ENCODE measurements around the gene KCNK1.
A peak's percentile ranks its signal among the peaks of the same experiment; 100 is the strongest.

The KCNK1 gene

GRCh38 chr1:233704170-233704897 lies 90.4 kb downstream of the KCNK1 start:
- no peaks in the 10 kb centered on the region; the same call in 1 of the 2 replicates for H3K27me3 ChIP-seq (ENCODE audit: low read depth, low read length)
- H3K4me3 ChIP-seq (ENCODE audit: low read length): no peak overlapping the region
- H3K27ac ChIP-seq (ENCODE audit: low read length): no peak overlapping the region
- H3K4me2 ChIP-seq (ENCODE audit: low read length): peak overlapping the region; percentile 25
- H3K79me2 ChIP-seq (ENCODE audit: low read length): no peaks in the 10 kb centered on the region
- H3K36me3 ChIP-seq (replicated peaks; ENCODE audit: low read depth, low read length): no peaks in the 10 kb centered on the region
- no peaks in the 10 kb centered on the region for H4K20me1 ChIP-seq (ENCODE audit: insufficient read depth, low read length)
- H2AFZ ChIP-seq (ENCODE audit: low read depth, low read length): peak overlapping the region; percentile 42; the same call in 1 of the 2 replicates
- H3K4me1 ChIP-seq (ENCODE audit: low read length): peaks cover 10% of the 10 kb centered on the region
- no peak overlapping the region for H3K9ac ChIP-seq (ENCODE audit: low read length)
- TF ChIP-seq CTCF (IDR thresholded peaks at IDR 0.05; ENCODE audit: low read depth, low read length): no peak
- no peak for TF ChIP-seq EZH2phosphoT487 (IDR thresholded peaks at IDR 0.05; ENCODE audit: low read depth)
- H3K9me3 ChIP-seq (ENCODE audit: insufficient read depth, low read length): no peaks in the 10 kb centered on the region

- Histone ChIP-seq H3K79me2 (ENCODE audit: low read length) (no peaks in the 10 kb centered on the region), H3K27me3 (ENCODE audit: low read depth, low read length) (no peaks in the 10 kb centered on the region; the same call in 1 of the 2 replicates), H3K36me3 (replicated peaks; ENCODE audit: low read depth, low read length) (no peaks in the 10 kb centered on the region), H3K9ac (ENCODE audit: low read length) (no peak overlapping the region), H2AFZ (ENCODE audit: low read depth, low read length) (no peak overlapping the region), H3K4me3 (ENCODE audit: low read length) (no peak overlapping the region), H4K20me1 (ENCODE audit: insufficient read depth, low read length) (no peaks in the 10 kb centered on the region), H3K4me2 (ENCODE audit: low read length) (no peak overlapping the region), H3K27ac (ENCODE audit: low read length) (no peak overlapping the region), H3K4me1 (ENCODE audit: low read length) (peaks cover 10% of the 10 kb centered on the region), H3K9me3 (ENCODE audit: insufficient read depth, low read length) (no peaks in the 10 kb centered on the region)
- TF ChIP-seq EZH2phosphoT487 (IDR thresholded peaks at IDR 0.05; ENCODE audit: low read depth) (no peak), CTCF (IDR thresholded peaks at IDR 0.05; ENCODE audit: low read depth, low read length) (no peak)
Observed at GRCh38 chr1:233704898-233705723, 91.2 kb downstream of the KCNK1 start.

GRCh38 chr1:233707153-233707879 lies 93.4 kb downstream of the KCNK1 start:
- H3K9me3 ChIP-seq (ENCODE audit: insufficient read depth, low read length): no peaks in the 10 kb centered on the region
- no peak overlapping the region for H3K9ac ChIP-seq (ENCODE audit: low read length)
- no peaks in the 10 kb centered on the region for H4K20me1 ChIP-seq (ENCODE audit: insufficient read depth, low read length)
- H3K4me2 ChIP-seq (ENCODE audit: low read length): no peak overlapping the region
- no peaks in the 10 kb centered on the region; the same call in 1 of the 2 replicates for H3K27me3 ChIP-seq (ENCODE audit: low read depth, low read length)
- peaks cover 10% of the 10 kb centered on the region for H3K4me1 ChIP-seq (ENCODE audit: low read length)
- no peaks in the 10 kb centered on the region for H3K36me3 ChIP-seq (replicated peaks; ENCODE audit: low read depth, low read length)
- no peaks in the 10 kb centered on the region for H3K79me2 ChIP-seq (ENCODE audit: low read length)
- TF ChIP-seq CTCF (IDR thresholded peaks at IDR 0.05; ENCODE audit: low read depth, low read length) (no peak), EZH2phosphoT487 (IDR thresholded peaks at IDR 0.05; ENCODE audit: low read depth) (no peak)
- H2AFZ ChIP-seq (ENCODE audit: low read depth, low read length): no peak overlapping the region
- H3K27ac ChIP-seq (ENCODE audit: low read length): no peak overlapping the region
- no peak overlapping the region for H3K4me3 ChIP-seq (ENCODE audit: low read length)

All from OCI-LY3 (cell line).